Activated naive CD8-positive, alpha-beta T cell treated with anti-CD3 and anti-CD28 coated beads for 36 hours (primary cell): ENCODE data around the gene OLFM1. TPM values are rescaled to one million over a fixed set of nuclear protein-coding genes. Genes with fewer than 3 reads are reported as not detected.

Source experiments
- DNase-seq: peaks from one replicate; pipeline ENCODE4 v3.0.0; 2021
- H3K27ac Mint-ChIP-seq: one replicate; pipeline ENCODE4 v1.8.0; 2022; ENCODE audit warnings: mild to moderate bottlenecking, moderate library complexity, mixed read lengths
- H3K27me3 Mint-ChIP-seq: one replicate; pipeline ENCODE4 v1.8.0; 2022; ENCODE audit warnings: mild to moderate bottlenecking, mixed read lengths
- H3K36me3 Mint-ChIP-seq: one replicate; pipeline ENCODE4 v1.8.0; 2021; ENCODE audit warnings: mild to moderate bottlenecking, mixed read lengths
- H3K4me1 Mint-ChIP-seq: one replicate; pipeline ENCODE4 v1.8.0; 2021; ENCODE audit warnings: mixed read lengths
- H3K4me3 Mint-ChIP-seq: one replicate; pipeline ENCODE4 v1.8.0; 2022; ENCODE audit warnings: mild to moderate bottlenecking, moderate library complexity, mixed read lengths
- H3K9me3 Mint-ChIP-seq: one replicate; pipeline ENCODE4 v1.8.0; 2022; ENCODE audit warnings: mixed read lengths
- total RNA-seq, 2 experiments: library from RNA; stranded (reverse); gene quantifications; one replicate each; pipeline ENCODE4 v1.2.3, GENCODE V29; 2021

Gene OLFM1
- not detected for total RNA-seq

GRCh38 chr9:135087489-135087792 is at the start of gene OLFM1:
OLFM1 (plus strand) TSS chr9:135087668; CDS start chr9:135087990, 322 bp downstream.
- Mint-ChIP-seq H3K9me3 (no peaks in the 10 kb centered on the region), H3K27ac (no peak within 1 kb of the TSS), H3K4me3 (no peak within 1 kb of the TSS), H3K36me3 (no peaks in the 10 kb centered on the region), H3K4me1 (peaks cover 3% of the 10 kb centered on the region), H3K27me3 (peaks cover 55% of the 10 kb centered on the region)
- DNase-seq = peak; percentile 63

GRCh38 chr9:135038331-135038730 is 49.1 kb upstream of the OLFM1 start:
- Mint-ChIP-seq H3K27ac (no peak overlapping the region), H3K27me3 (no peaks in the 10 kb centered on the region), H3K4me1 (no peaks in the 10 kb centered on the region), H3K9me3 (no peaks in the 10 kb centered on the region), H3K36me3 (no peaks in the 10 kb centered on the region), H3K4me3 (no peak overlapping the region)
- no peak for DNase-seq

- no peak overlapping the region for H3K4me3 Mint-ChIP-seq
- H3K9me3 Mint-ChIP-seq = no peaks in the 10 kb centered on the region
- H3K36me3 Mint-ChIP-seq = no peaks in the 10 kb centered on the region
- H3K27me3 Mint-ChIP-seq = peaks cover under 1% of the 10 kb centered on the region
- DNase-seq = no peak
- H3K27ac Mint-ChIP-seq = no peak overlapping the region
- no peaks in the 10 kb centered on the region for H3K4me1 Mint-ChIP-seq
These were observed 48.6 kb upstream of the OLFM1 start for GRCh38 chr9:135038826-135039225.

- Mint-ChIP-seq H3K9me3 (no peaks in the 10 kb centered on the region), H3K4me1 (no peaks in the 10 kb centered on the region), H3K27ac (no peak overlapping the region), H3K36me3 (no peaks in the 10 kb centered on the region), H3K4me3 (no peak overlapping the region), H3K27me3 (peaks cover 5% of the 10 kb centered on the region)
- no peak for DNase-seq
These were observed 48.1 kb upstream of the OLFM1 start for GRCh38 chr9:135039266-135039870.

GRCh38 chr9:135039916-135040645 is 47.4 kb upstream of the OLFM1 start:
- H3K27me3 Mint-ChIP-seq = peaks cover 10% of the 10 kb centered on the region
- no peak overlapping the region for H3K4me3 Mint-ChIP-seq
- H3K9me3 Mint-ChIP-seq = no peaks in the 10 kb centered on the region
- no peak for DNase-seq
- no peaks in the 10 kb centered on the region for H3K4me1 Mint-ChIP-seq
- no peak overlapping the region for H3K27ac Mint-ChIP-seq
- no peaks in the 10 kb centered on the region for H3K36me3 Mint-ChIP-seq

- no peaks in the 10 kb centered on the region for H3K9me3 Mint-ChIP-seq
- no peaks in the 10 kb centered on the region for H3K4me1 Mint-ChIP-seq
- no peak overlapping the region for H3K27ac Mint-ChIP-seq
- no peak overlapping the region for H3K4me3 Mint-ChIP-seq
- H3K27me3 Mint-ChIP-seq = peaks cover 10% of the 10 kb centered on the region
- no peak for DNase-seq
- H3K36me3 Mint-ChIP-seq = no peaks in the 10 kb centered on the region
These were observed 46.6 kb upstream of the OLFM1 start for GRCh38 chr9:135040892-135041291.

- no peak overlapping the region for H3K4me3 Mint-ChIP-seq
These were observed 44.1 kb upstream of the OLFM1 start for GRCh38 chr9:135043345-135043744.

GRCh38 chr9:135045264-135045927 is 42.1 kb upstream of the OLFM1 start:
- no peaks in the 10 kb centered on the region for H3K9me3 Mint-ChIP-seq
- no peaks in the 10 kb centered on the region for H3K4me1 Mint-ChIP-seq
- no peak for DNase-seq
- no peak overlapping the region for H3K4me3 Mint-ChIP-seq
- no peak overlapping the region for H3K27ac Mint-ChIP-seq
- peaks cover 10% of the 10 kb centered on the region for H3K27me3 Mint-ChIP-seq
- H3K36me3 Mint-ChIP-seq = no peaks in the 10 kb centered on the region

More at GRCh38 chr9:135043345-135043744, 44.1 kb upstream of the OLFM1 start:
- no peaks in the 10 kb centered on the region for H3K4me1 Mint-ChIP-seq
- H3K36me3 Mint-ChIP-seq = no peaks in the 10 kb centered on the region
- H3K27ac Mint-ChIP-seq = no peak overlapping the region
- no peaks in the 10 kb centered on the region for H3K9me3 Mint-ChIP-seq
- DNase-seq = no peak
- H3K27me3 Mint-ChIP-seq = peaks cover 10% of the 10 kb centered on the region

- no peak for DNase-seq
- Mint-ChIP-seq H3K36me3 (no peaks in the 10 kb centered on the region), H3K4me3 (no peak overlapping the region), H3K9me3 (no peaks in the 10 kb centered on the region), H3K27ac (no peak overlapping the region), H3K4me1 (no peaks in the 10 kb centered on the region), H3K27me3 (peaks cover 14% of the 10 kb centered on the region)
These were observed 41.3 kb upstream of the OLFM1 start for GRCh38 chr9:135045928-135046738.

- no peak overlapping the region for H3K27ac Mint-ChIP-seq
- H3K36me3 Mint-ChIP-seq = no peaks in the 10 kb centered on the region
- H3K9me3 Mint-ChIP-seq = no peaks in the 10 kb centered on the region
- no peaks in the 10 kb centered on the region for H3K4me1 Mint-ChIP-seq
- H3K27me3 Mint-ChIP-seq = peaks cover 14% of the 10 kb centered on the region
- DNase-seq = no peak
- H3K4me3 Mint-ChIP-seq = no peak overlapping the region
These were observed 40.6 kb upstream of the OLFM1 start for GRCh38 chr9:135046739-135047350.

GRCh38 chr9:135047521-135047920 is 39.9 kb upstream of the OLFM1 start:
- H3K9me3 Mint-ChIP-seq = no peaks in the 10 kb centered on the region
- no peaks in the 10 kb centered on the region for H3K4me1 Mint-ChIP-seq
- H3K27ac Mint-ChIP-seq = no peak overlapping the region
- peaks cover 14% of the 10 kb centered on the region for H3K27me3 Mint-ChIP-seq
- no peaks in the 10 kb centered on the region for H3K36me3 Mint-ChIP-seq
- H3K4me3 Mint-ChIP-seq = no peak overlapping the region
- no peak for DNase-seq

- DNase-seq = no peak
- Mint-ChIP-seq H3K36me3 (no peaks in the 10 kb centered on the region), H3K4me3 (no peak overlapping the region), H3K27ac (no peak overlapping the region), H3K27me3 (peaks cover 16% of the 10 kb centered on the region), H3K4me1 (no peaks in the 10 kb centered on the region), H3K9me3 (no peaks in the 10 kb centered on the region)
These were observed 39.3 kb upstream of the OLFM1 start for GRCh38 chr9:135048046-135048757.

GRCh38 chr9:135048758-135049444 is 38.6 kb upstream of the OLFM1 start:
- H3K4me3 Mint-ChIP-seq = no peak overlapping the region
- no peak for DNase-seq
- no peaks in the 10 kb centered on the region for H3K9me3 Mint-ChIP-seq
- no peaks in the 10 kb centered on the region for H3K4me1 Mint-ChIP-seq
- H3K27me3 Mint-ChIP-seq = peaks cover 18% of the 10 kb centered on the region
- no peak overlapping the region for H3K27ac Mint-ChIP-seq
- no peaks in the 10 kb centered on the region for H3K36me3 Mint-ChIP-seq

GRCh38 chr9:135049460-135049859 is 38.0 kb upstream of the OLFM1 start:
- DNase-seq = no peak
- peaks cover 19% of the 10 kb centered on the region for H3K27me3 Mint-ChIP-seq
- no peaks in the 10 kb centered on the region for H3K9me3 Mint-ChIP-seq
- H3K4me3 Mint-ChIP-seq = no peak overlapping the region
- no peak overlapping the region for H3K27ac Mint-ChIP-seq
- no peaks in the 10 kb centered on the region for H3K4me1 Mint-ChIP-seq
- no peaks in the 10 kb centered on the region for H3K36me3 Mint-ChIP-seq
